PC-9 (cell line): ENCODE results near the gene PLK5.

ENCODE experiments used
- EZH2 ChIP-seq: fragments of 200-600 bp; sonication (generic); IDR thresholded peaks from 2 replicates; pipeline ENCODE4 v1.8.0; 2017; ENCODE audit warnings: antibody characterized with exemption, low read depth
- TF ChIP-seq, protein P1 (sequence below): fragments of 200-600 bp; sonication (generic); conservative IDR thresholded peaks from 2 replicates; pipeline ENCODE4 v1.6.1; 2017; ENCODE audit warnings: mixed run types, antibody characterized with exemption, mild to moderate bottlenecking, moderate library complexity

DNA sequence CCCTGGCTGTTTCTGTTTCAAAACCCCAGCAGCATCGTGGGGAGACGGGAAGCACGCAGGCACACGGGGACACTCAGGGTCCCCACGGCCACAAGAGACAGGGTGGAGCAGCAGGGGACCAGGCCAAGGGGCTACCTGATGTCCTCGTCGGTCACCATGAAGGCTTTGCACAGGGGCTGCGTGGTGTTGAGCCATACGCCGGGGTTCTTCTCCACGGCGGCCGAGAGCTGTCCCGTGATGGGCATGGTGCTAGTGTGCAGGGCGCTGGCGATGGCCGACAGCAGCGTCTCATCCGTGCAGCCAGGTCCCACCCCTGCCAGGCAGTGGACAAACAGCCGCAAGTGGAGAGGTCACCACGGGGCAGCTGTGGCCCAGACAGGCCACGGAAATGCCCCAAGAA lies 57.1 kb downstream of the PLK5 start:
- TF ChIP-seq, protein P1, sequence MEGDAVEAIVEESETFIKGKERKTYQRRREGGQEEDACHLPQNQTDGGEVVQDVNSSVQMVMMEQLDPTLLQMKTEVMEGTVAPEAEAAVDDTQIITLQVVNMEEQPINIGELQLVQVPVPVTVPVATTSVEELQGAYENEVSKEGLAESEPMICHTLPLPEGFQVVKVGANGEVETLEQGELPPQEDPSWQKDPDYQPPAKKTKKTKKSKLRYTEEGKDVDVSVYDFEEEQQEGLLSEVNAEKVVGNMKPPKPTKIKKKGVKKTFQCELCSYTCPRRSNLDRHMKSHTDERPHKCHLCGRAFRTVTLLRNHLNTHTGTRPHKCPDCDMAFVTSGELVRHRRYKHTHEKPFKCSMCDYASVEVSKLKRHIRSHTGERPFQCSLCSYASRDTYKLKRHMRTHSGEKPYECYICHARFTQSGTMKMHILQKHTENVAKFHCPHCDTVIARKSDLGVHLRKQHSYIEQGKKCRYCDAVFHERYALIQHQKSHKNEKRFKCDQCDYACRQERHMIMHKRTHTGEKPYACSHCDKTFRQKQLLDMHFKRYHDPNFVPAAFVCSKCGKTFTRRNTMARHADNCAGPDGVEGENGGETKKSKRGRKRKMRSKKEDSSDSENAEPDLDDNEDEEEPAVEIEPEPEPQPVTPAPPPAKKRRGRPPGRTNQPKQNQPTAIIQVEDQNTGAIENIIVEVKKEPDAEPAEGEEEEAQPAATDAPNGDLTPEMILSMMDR = no peak
- TF ChIP-seq EZH2 = no peak
